Duodenal mucosa (tissue), 2 donors: ENCODE measurements around the gene TSPAN33.
"Not testable (repeated sequence)": the region's sequence is repeated elsewhere in the genome, so short reads cannot be mapped to it uniquely, and the experiment has no call there.

Experiments
- H3K27ac ChIP-seq: one replicate; pipeline ENCODE4 v1.7.0; 2013; ENCODE audit warnings: low read depth, low read length
- H3K27me3 ChIP-seq, 2 donors: one replicate each; pipeline ENCODE4 v1.7.0; 2013; ENCODE audit warnings: low read length in 2 of 2, control low read depth in 1 of 2; ENCODE audit not compliant: insufficient read depth in 2 of 2, control insufficient read depth in 1 of 2
- H3K36me3 ChIP-seq, 2 donors: one replicate each; pipeline ENCODE4 v1.7.0; 2013; ENCODE audit warnings: low read length in 2 of 2, control low read depth in 1 of 2; ENCODE audit not compliant: insufficient read depth in 2 of 2, control insufficient read depth in 1 of 2
- H3K4me1 ChIP-seq, 2 donors: one replicate each; pipeline ENCODE4 v1.7.0; 2013; ENCODE audit warnings: low read length in 2 of 2, control low read depth in 1 of 2; ENCODE audit not compliant: insufficient read depth in 2 of 2, control insufficient read depth in 1 of 2
- H3K4me3 ChIP-seq, 2 donors: one replicate each; pipeline ENCODE4 v1.7.0; 2013; ENCODE audit warnings: low read length in 2 of 2, low read depth in 1 of 2
- H3K9ac ChIP-seq, 2 donors: one replicate each; pipeline ENCODE4 v1.7.0; 2013; ENCODE audit warnings: low read length in 2 of 2, low read depth in 1 of 2
- H3K9me3 ChIP-seq, 2 donors: one replicate each; pipeline ENCODE4 v1.7.0; 2013; ENCODE audit warnings: low read length in 2 of 2, control low read depth in 1 of 2; ENCODE audit not compliant: control insufficient read depth in 1 of 2

TSPAN33 gene

GRCh38 chr7:129115676-129116075 lies 28.8 kb upstream of the TSPAN33 start:
- no peaks in the 10 kb centered on the region for H3K27me3 ChIP-seq
- no peak overlapping the region for H3K27ac ChIP-seq
- no peak overlapping the region for H3K9ac ChIP-seq
- peaks cover 0 to 14% of the 10 kb centered on the region in 2 donors for H3K9me3 ChIP-seq
- no peaks in the 10 kb centered on the region for H3K4me1 ChIP-seq
- no peaks in the 10 kb centered on the region for H3K36me3 ChIP-seq
- H3K4me3 ChIP-seq = no peak overlapping the region

DNA sequence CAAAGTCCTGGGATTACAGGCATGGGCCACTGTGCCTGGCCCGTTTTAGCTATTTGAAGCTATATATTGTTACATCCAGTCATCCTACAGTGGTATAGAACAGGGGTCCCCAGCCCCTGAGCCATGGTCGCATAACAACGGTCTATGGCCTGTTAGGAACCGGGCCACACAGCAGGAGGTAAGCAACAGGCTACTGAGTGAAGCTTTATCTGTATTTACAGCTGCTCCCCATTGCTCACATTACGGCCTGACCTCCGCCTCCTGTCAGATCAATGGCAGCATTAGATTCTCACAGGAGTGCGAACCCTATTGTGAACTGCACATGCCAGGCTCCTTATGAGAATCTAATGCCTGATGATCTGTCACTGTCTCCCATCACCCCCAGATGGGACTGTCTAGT lies 26.3 kb upstream of the TSPAN33 start:
- peaks cover 0 to 4% of the 10 kb centered on the region in 2 donors for H3K4me1 ChIP-seq
- no peaks in the 10 kb centered on the region for H3K27me3 ChIP-seq
- peaks cover 0 to 20% of the 10 kb centered on the region in 2 donors for H3K9me3 ChIP-seq
- no peaks in the 10 kb centered on the region for H3K36me3 ChIP-seq
- H3K27ac ChIP-seq = no peak overlapping the region
- H3K9ac ChIP-seq = no peak overlapping the region
- no peak overlapping the region for H3K4me3 ChIP-seq

DNA sequence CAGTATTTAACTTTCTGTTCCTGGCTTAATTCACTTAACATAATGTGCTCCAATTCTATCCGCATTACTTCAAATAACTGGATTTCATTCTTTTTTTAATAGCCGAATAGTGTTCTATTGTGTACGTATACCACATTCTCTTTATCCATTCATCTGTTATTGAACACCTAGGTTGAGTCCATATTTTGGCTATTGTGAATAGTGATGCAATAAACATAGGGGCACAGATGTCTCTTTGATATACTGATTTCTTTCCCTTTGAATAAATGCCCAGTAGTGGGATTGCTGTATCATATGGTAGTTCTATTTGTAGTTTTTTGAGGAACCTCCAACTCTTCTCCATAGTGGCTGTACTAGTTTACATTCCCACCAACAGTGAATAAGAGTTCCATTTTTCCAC lies 25.5 kb upstream of the TSPAN33 start:
- Histone ChIP-seq H3K4me3 (no peak overlapping the region), H3K27ac (no peak overlapping the region), H3K36me3 (no peaks in the 10 kb centered on the region), H3K27me3 (no peaks in the 10 kb centered on the region), H3K9ac (no peak overlapping the region), H3K4me1 (peaks cover 0 to 9% of the 10 kb centered on the region in 2 donors), H3K9me3 (peaks cover 0 to 20% of the 10 kb centered on the region in 2 donors)

GRCh38 chr7:129121501-129122077 lies 22.9 kb upstream of the TSPAN33 start:
- not testable (repeated sequence) for H3K27ac ChIP-seq

GRCh38 chr7:129122078-129122750 lies 22.3 kb upstream of the TSPAN33 start:
- Histone ChIP-seq H3K36me3 (no peaks in the 10 kb centered on the region), H3K27me3 (no peaks in the 10 kb centered on the region), H3K4me1 (peaks cover 0 to 9% of the 10 kb centered on the region in 2 donors), H3K9ac (no peak overlapping the region), H3K9me3 (peaks cover 0 to 13% of the 10 kb centered on the region in 2 donors), H3K27ac (no peak overlapping the region), H3K4me3 (no peak overlapping the region)

More at GRCh38 chr7:129121501-129122077, 22.9 kb upstream of the TSPAN33 start:
- H3K27me3 ChIP-seq, H3K9ac ChIP-seq, H3K4me1 ChIP-seq, H3K36me3 ChIP-seq, H3K4me3 ChIP-seq: not testable (repeated sequence)
- H3K9me3 ChIP-seq = peaks cover 0 to 13% of the 10 kb centered on the region in 2 donors

GRCh38 chr7:129122751-129123509 lies 21.6 kb upstream of the TSPAN33 start:
- no peaks in the 10 kb centered on the region for H3K36me3 ChIP-seq
- H3K9me3 ChIP-seq = peaks cover 0 to 13% of the 10 kb centered on the region in 2 donors
- no peak overlapping the region for H3K27ac ChIP-seq

GRCh38 chr7:129123510-129123857 lies 21.0 kb upstream of the TSPAN33 start:
- H3K4me1 ChIP-seq = peaks cover 0 to 9% of the 10 kb centered on the region in 2 donors
- no peaks in the 10 kb centered on the region for H3K27me3 ChIP-seq
- no peak overlapping the region for H3K27ac ChIP-seq
- no peak overlapping the region for H3K9ac ChIP-seq
- H3K36me3 ChIP-seq = no peaks in the 10 kb centered on the region
- peaks cover 0 to 13% of the 10 kb centered on the region in 2 donors for H3K9me3 ChIP-seq
- H3K4me3 ChIP-seq = no peak overlapping the region

More at GRCh38 chr7:129122751-129123509, 21.6 kb upstream of the TSPAN33 start:
- Histone ChIP-seq H3K4me1 (peaks cover 0 to 9% of the 10 kb centered on the region in 2 donors), H3K27me3 (no peaks in the 10 kb centered on the region), H3K9ac (no peak overlapping the region), H3K4me3 (no peak overlapping the region)

DNA sequence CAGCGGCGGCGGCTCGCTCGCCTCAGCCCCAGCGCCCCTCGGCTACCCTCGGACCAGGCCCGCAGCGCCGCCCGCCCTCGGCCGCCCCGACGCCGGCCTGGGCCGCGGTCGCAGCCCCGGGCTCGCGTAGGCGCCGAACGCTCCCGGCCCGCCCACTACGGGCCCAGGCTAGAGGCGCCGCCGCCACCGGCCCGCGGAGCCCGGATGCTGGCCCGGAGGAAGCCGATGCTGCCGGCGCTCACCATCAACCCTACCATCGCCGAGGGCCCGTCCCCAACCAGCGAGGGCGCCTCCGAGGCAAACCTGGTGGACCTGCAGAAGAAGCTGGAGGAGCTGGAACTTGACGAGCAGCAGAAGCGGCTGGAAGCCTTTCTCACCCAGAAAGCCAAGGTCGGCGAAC lies 18.2 kb upstream of the TSPAN33 start:
- no peaks in the 10 kb centered on the region for H3K27me3 ChIP-seq
- H3K36me3 ChIP-seq = no peaks in the 10 kb centered on the region
- H3K9ac ChIP-seq = no peak overlapping the region
- no peak overlapping the region for H3K4me3 ChIP-seq
- peaks cover 0 to 1% of the 10 kb centered on the region in 2 donors for H3K9me3 ChIP-seq
- H3K4me1 ChIP-seq = peaks cover 0 to 9% of the 10 kb centered on the region in 2 donors
- H3K27ac ChIP-seq = no peak overlapping the region

DNA sequence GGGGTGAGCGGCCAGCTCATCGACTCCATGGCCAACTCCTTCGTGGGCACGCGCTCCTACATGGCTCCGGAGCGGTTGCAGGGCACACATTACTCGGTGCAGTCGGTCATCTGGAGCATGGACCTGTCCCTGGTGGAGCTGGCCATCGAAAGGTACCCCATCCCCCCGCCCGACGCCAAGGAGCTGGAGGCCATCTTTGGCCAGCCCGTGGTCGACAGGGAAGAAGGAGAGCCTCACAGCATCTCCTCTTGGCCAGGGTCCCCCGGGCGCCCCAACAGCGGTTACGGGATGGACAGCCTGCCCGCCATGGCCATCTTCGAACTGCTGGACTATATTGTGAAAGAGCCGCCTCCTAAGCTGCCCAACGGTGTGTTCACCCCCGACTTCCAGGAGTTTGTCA lies 17.4 kb upstream of the TSPAN33 start:
- Histone ChIP-seq H3K27ac (no peak overlapping the region), H3K4me1 (peaks cover 0 to 9% of the 10 kb centered on the region in 2 donors), H3K27me3 (no peaks in the 10 kb centered on the region), H3K9me3 (no peaks in the 10 kb centered on the region), H3K4me3 (no peak overlapping the region), H3K9ac (no peak overlapping the region), H3K36me3 (no peaks in the 10 kb centered on the region)

GRCh38 chr7:129127601-129128000 lies 16.9 kb upstream of the TSPAN33 start:
- H3K27me3 ChIP-seq = no peaks in the 10 kb centered on the region
- H3K27ac ChIP-seq = no peak overlapping the region
- H3K36me3 ChIP-seq = no peaks in the 10 kb centered on the region
- H3K4me3 ChIP-seq = no peak overlapping the region
- no peak overlapping the region for H3K9ac ChIP-seq
- no peaks in the 10 kb centered on the region for H3K9me3 ChIP-seq
- peaks cover 0 to 9% of the 10 kb centered on the region in 2 donors for H3K4me1 ChIP-seq
